ENCODE measurements around the gene HCN1.

DNA sequence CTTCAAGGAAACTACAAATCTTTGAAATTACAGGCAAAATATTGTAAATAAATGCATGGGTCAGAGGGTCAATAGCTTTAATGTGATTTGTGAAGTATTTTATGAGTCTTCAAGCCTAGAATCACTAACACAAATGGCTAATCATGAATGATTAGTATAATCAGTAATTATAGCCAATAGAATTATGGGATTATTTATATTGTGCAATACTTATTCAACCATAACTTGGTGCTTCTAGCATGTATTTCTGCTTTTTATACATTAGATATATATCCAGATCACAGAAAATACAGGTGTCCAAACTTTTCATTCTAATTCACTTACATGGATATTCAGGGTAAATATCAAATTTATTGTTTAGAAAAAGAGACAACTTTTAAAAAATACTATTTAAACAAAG is 12.1 kb downstream of the HCN1 start:
- TF ChIP-seq EZH2 (IDR thresholded peaks at IDR 0.05; ENCODE audit: low read depth, low read length, severe bottlenecking) (no peak), SIX5 (IDR thresholded peaks at IDR 0.05; ENCODE audit: low read depth, low read length) (no peak), HDAC2 (IDR thresholded peaks at IDR 0.05; ENCODE audit: borderline replicate concordance in 1 of 2, low read depth in 2 of 2, low read length in 2 of 2) (no peak), POLR2A (IDR thresholded peaks at IDR 0.05; ENCODE audit: control extremely low read depth in 1 of 2, low read depth in 2 of 2, low read length in 2 of 2) (no peak), EP300 (IDR thresholded peaks at IDR 0.05; ENCODE audit: borderline replicate concordance in 1 of 2, low read depth in 2 of 2, low read length in 2 of 2) (no peak)

All from H1 (cell line).